ENCODE measurements around the gene DSE.

DNA sequence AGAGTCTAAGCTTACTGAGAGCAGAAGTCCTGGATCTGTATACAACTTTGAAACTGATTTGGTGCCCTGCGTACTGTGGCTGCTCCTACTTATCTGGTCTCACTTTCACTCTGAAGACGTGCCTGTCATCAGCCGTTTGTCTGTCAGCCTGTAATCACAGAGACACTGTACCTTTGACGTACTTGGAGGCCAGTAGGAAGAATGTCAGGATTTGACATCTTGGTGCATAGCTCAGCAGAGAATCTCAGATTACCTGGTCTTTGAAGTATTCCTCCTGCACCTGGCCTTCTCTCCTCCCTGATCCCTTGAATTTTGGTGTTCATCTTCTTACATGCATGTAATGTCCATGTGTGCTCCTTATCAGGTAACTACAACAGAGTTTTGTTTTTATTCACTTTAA, 37.7 kb downstream of the DSE start:
- TF ChIP-seq, protein P1, sequence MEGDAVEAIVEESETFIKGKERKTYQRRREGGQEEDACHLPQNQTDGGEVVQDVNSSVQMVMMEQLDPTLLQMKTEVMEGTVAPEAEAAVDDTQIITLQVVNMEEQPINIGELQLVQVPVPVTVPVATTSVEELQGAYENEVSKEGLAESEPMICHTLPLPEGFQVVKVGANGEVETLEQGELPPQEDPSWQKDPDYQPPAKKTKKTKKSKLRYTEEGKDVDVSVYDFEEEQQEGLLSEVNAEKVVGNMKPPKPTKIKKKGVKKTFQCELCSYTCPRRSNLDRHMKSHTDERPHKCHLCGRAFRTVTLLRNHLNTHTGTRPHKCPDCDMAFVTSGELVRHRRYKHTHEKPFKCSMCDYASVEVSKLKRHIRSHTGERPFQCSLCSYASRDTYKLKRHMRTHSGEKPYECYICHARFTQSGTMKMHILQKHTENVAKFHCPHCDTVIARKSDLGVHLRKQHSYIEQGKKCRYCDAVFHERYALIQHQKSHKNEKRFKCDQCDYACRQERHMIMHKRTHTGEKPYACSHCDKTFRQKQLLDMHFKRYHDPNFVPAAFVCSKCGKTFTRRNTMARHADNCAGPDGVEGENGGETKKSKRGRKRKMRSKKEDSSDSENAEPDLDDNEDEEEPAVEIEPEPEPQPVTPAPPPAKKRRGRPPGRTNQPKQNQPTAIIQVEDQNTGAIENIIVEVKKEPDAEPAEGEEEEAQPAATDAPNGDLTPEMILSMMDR (conservative IDR thresholded peaks at IDR 0.05) = no peak
- no peak for TF ChIP-seq EZH2 (IDR thresholded peaks at IDR 0.05; ENCODE audit: low read depth)

Data from PC-9 (cell line).